Measurements from ENCODE around the gene DNAJC5.

- TF ChIP-seq CTCF (IDR thresholded peaks at IDR 0.05 in 8 of 11, conservative IDR thresholded peaks at IDR 0.05 in 3 of 11) (no peak), POLR2AphosphoS5 (IDR thresholded peaks at IDR 0.05) (peak in 1 of 3 donors; percentile 45)
Measured at GRCh38 chr20:63878899-63879663, 15.8 kb upstream of the DNAJC5 start.
